Measurements from ENCODE around the gene RAD51B. TPM values are rescaled to one million over a fixed set of nuclear protein-coding genes. Genes with fewer than 3 reads are reported as not detected.
"Not testable (repeated sequence)": the region's sequence is repeated elsewhere in the genome, so short reads cannot be mapped to it uniquely, and the experiment has no call there.

RAD51B gene
- total RNA-seq, 4 donors from 2014 or later = 8.9 to 30.3 (median 10.4) TPM

DNA sequence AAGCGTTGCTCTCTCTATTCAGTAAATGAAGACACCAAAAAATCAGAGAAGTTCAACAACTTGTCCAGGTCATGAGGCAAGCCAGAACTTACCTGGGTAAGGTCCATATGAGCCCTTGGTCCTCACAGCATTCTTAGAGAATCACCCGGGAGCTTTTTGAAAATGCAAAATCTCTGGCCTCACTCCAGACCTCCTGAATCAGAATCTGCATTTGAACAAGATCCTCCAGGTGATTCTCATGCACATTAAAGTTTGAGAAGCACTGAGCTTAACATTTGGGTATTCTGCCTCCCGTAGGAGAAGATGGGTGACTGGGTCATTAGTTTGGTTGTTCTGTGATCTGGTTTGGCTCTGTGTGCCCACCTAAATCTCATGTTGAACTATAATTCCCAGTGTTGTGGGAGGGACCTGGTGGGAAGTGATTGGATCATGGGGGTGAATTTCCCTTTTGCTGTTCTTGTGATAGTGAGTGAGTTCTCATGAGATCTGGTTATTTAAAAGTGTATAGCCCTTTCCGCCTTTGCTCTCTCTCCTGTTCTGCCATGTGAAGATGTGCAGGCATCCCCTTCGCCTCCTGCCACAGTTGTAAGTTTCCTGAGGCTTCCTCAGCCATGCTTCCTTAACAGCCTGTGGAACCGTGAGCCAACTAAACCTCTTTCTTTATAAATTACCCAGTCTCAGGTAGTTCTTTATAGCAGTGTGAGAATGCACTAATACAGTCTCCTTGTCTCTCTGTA lies 221.2 kb downstream of the RAD51B start:
- TF ChIP-seq, protein P1, sequence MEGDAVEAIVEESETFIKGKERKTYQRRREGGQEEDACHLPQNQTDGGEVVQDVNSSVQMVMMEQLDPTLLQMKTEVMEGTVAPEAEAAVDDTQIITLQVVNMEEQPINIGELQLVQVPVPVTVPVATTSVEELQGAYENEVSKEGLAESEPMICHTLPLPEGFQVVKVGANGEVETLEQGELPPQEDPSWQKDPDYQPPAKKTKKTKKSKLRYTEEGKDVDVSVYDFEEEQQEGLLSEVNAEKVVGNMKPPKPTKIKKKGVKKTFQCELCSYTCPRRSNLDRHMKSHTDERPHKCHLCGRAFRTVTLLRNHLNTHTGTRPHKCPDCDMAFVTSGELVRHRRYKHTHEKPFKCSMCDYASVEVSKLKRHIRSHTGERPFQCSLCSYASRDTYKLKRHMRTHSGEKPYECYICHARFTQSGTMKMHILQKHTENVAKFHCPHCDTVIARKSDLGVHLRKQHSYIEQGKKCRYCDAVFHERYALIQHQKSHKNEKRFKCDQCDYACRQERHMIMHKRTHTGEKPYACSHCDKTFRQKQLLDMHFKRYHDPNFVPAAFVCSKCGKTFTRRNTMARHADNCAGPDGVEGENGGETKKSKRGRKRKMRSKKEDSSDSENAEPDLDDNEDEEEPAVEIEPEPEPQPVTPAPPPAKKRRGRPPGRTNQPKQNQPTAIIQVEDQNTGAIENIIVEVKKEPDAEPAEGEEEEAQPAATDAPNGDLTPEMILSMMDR (IDR thresholded peaks at IDR 0.05) = no peak
- DNase-seq (ENCODE audit: low spot score) (no peak), ATAC-seq (ENCODE audit: low FRiP score) (no peak)

DNA sequence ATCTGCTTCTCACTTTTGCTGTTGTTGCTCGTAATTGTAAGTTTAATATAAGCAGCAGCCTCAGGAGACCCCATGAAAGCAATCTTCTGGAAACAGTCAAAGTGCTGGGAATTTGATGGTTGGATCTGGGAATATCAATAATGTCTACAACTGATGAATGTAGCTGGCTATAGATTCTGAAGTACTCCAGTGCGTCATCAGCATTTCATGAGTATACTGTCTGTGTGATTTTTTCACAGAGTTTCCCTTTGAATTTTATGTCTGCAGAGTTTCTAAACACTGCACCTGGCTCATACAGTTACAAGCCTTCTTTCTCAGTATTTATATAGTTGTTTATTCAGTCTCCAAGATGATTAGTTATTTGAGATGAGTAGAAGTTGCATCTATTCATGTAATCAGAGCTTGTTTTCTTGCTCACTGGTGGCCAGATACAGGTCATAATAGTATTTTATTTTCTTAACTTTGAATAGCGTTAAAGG lies 222.3 kb downstream of the RAD51B start:
- TF ChIP-seq, protein P1 (IDR thresholded peaks at IDR 0.05) = no peak
- ATAC-seq (ENCODE audit: low FRiP score) = no peak
- DNase-seq (ENCODE audit: low spot score) = no peak

DNA sequence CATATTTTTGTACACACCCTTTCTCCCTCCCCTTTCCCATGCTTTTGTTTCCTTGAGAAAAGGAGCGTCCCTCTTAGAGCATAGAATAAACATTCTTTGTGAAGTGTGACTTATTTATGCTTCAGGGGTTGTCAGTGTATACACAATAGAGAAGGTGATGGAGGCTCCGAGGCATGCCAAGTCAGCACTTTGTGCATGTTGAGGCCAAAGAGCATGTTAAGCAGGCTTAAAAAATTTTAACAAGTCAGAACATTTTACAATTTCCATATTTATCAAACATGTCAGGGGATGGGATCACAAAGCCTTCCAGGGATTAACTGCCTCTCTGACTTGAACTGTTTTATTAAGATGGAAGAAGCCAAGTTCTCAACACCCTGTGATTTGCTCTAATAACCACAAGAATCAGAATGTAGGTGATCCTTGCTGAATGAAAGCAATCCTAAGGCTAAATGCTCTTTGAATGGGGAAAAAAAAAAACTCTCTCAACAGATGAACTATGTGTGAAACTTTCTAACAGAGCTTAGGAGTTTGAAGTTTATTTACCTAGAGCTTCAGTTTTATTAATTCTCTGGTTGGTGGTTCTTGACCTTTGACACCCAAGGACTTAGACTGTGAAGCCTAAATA lies 223.1 kb downstream of the RAD51B start:
- no peak for ATAC-seq (ENCODE audit: low FRiP score)
- TF ChIP-seq, protein P1 (IDR thresholded peaks at IDR 0.05) = no peak
- no peak for DNase-seq (ENCODE audit: low spot score)

DNA sequence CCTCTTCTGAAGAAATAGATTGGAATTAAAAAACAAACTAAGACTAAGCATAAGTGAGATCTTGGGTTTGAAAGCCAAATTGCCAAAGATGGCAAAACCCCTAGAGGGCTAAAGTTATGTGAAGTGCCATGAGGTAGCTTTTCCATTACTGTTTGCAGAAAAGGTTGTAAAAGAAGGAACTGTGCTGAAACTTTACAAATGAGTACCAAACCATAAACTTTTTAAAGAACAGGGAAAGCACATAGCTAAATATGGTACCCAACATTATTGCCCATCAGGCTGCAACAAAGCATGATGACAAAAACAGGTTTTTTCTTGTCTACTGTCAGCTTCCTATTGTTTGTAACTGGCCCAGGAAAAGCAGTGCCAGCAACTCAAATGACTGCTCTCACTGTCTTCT lies 224.2 kb downstream of the RAD51B start:
- TF ChIP-seq, protein P1 (IDR thresholded peaks at IDR 0.05) = no peak
- ATAC-seq (ENCODE audit: low FRiP score) (no peak), DNase-seq (ENCODE audit: low spot score) (no peak)

DNA sequence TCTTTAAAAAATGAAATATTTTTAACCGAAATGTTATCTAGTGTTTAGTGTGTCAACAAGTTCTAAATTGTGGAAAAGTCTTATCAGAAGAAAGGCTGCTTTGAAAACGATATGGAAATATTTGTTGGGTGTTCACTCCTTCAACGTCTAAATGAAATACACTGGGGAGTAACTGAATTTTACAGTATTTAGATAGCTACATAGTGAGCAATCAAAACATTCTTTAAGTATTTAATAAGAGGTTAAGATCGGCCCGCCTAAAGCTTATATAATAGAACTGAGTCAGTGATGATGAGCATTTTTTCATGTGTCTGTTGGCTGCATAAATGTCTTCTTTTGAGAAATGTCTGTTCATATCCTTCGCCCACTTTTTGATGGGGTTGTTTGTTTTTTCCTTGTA lies 228.3 kb downstream of the RAD51B start:
- TF ChIP-seq, protein P1 (IDR thresholded peaks at IDR 0.05) = no peak
- ATAC-seq (ENCODE audit: low FRiP score) = peak; percentile 85
- DNase-seq (ENCODE audit: low spot score) = no peak

DNA sequence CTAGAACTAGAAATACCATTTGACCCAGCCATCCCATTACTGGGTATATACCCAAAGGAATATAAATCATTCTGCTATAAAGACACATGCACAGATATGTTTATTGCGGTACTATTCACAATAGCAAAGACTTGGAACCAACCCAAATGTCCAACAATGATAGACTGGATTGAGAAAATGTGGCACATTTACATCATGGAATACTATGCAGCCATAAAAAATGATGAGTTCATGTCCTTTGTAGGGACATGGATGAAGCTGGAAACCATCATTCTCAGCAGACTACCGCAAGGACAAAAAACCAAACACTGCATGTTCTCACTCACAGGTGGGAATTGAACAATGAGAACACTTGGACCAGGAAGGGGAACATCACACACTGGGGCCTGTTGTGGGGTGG lies 229.2 kb downstream of the RAD51B start:
- DNase-seq (ENCODE audit: low spot score); ATAC-seq (ENCODE audit: low FRiP score): not testable (repeated sequence)

DNA sequence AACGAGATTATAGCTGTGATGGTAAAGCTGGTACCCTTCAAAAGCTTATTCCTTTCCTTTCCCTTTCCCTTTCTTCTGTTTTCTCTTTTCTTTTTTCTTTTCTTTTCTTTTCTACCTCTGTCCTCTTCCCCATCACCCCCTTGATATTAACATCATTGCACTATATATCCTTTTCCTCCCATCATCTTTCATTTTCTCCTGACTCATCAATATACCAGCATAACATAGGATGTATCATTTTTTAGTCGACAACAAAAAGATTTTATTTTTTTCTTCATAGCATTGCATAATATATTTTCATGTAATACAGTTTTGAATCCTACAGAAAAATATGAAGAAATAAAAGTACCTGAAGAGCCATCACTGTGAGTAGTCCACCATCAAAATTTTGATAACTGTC lies 230.6 kb downstream of the RAD51B start:
- ATAC-seq (ENCODE audit: low FRiP score) (no peak), DNase-seq (ENCODE audit: low spot score) (no peak)
- TF ChIP-seq, protein P1 (IDR thresholded peaks at IDR 0.05) = no peak

All from omental fat pad (tissue), 4 donors.